ENCODE measurements around the gene BZW2. TPM values are rescaled to one million over a fixed set of nuclear protein-coding genes. Genes with fewer than 3 reads are reported as not detected.

Gene BZW2
- total and polyA plus RNA-seq, 2 of the 13 experiments (the other 11 are each of a cell fraction or from before 2014, with no cell fraction given): 21.8 to 95.2 TPM

DNA sequence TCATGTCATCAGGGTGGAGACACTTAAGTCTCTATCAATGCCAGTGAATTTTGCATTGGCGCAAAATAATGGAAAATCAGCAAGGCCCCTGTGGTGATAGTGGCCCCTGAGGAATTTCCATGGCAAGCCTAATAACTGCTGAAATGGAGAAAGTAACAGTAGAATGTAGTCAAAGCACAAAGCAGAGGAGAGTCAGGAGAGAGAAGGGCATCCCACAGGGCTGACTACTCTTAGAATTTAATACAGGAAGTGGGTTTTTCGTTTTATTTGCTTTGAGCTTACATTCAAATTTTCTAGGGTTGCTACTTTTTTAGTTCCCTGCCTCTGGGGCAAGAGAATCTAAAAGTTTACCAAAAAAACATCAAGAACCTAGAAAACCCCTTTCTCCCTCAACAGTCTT, 39.0 kb downstream of the BZW2 start:
- CTCF ChIA-PET (ENCODE audit: low intra/inter-chr PET ratio, low total read pairs): no interaction called here
- no TSS peak for BruUV-seq (replicated peaks)
- no peaks in the 10 kb centered on the region for H3K4me1 ChIP-seq (ENCODE audit: insufficient read depth, low read length)
- H3K9ac ChIP-seq (ENCODE audit: insufficient read depth, low read depth, low read length): no peak overlapping the region
- no peak overlapping the region for H2AFZ ChIP-seq (ENCODE audit: low read length)
- H3K27me3 ChIP-seq (ENCODE audit: control insufficient read depth in 1 of 2, insufficient read depth in 2 of 2, low read length in 2 of 2): no peaks in the 10 kb centered on the region
- no peaks in the 10 kb centered on the region for H3K79me2 ChIP-seq (ENCODE audit: insufficient read depth, low read length)
- WGBS (ENCODE audit: low lambda C conversion rate): 91% methylated on average over 2 of the region's 2 CpGs
- TF ChIP-seq, protein P1, sequence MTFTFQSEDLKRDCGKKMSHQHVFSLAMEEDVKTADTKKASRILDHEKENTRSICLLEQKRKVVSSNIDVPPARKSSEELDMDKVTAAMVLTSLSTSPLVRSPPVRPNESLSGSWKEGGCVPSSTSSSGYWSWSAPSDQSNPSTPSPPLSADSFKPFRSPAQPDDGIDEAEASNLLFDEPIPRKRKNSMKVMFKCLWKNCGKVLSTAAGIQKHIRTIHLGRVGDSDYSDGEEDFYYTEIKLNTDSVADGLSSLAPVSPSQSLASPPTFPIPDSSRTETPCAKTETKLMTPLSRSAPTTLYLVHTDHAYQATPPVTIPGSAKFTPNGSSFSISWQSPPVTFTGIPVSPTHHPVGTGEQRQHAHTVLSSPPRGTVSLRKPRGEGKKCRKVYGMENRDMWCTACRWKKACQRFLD (CRISPR knock-in tag; IDR thresholded peaks at IDR 0.05; ENCODE audit: borderline replicate concordance): no peak
- TF ChIP-seq, protein P2, sequence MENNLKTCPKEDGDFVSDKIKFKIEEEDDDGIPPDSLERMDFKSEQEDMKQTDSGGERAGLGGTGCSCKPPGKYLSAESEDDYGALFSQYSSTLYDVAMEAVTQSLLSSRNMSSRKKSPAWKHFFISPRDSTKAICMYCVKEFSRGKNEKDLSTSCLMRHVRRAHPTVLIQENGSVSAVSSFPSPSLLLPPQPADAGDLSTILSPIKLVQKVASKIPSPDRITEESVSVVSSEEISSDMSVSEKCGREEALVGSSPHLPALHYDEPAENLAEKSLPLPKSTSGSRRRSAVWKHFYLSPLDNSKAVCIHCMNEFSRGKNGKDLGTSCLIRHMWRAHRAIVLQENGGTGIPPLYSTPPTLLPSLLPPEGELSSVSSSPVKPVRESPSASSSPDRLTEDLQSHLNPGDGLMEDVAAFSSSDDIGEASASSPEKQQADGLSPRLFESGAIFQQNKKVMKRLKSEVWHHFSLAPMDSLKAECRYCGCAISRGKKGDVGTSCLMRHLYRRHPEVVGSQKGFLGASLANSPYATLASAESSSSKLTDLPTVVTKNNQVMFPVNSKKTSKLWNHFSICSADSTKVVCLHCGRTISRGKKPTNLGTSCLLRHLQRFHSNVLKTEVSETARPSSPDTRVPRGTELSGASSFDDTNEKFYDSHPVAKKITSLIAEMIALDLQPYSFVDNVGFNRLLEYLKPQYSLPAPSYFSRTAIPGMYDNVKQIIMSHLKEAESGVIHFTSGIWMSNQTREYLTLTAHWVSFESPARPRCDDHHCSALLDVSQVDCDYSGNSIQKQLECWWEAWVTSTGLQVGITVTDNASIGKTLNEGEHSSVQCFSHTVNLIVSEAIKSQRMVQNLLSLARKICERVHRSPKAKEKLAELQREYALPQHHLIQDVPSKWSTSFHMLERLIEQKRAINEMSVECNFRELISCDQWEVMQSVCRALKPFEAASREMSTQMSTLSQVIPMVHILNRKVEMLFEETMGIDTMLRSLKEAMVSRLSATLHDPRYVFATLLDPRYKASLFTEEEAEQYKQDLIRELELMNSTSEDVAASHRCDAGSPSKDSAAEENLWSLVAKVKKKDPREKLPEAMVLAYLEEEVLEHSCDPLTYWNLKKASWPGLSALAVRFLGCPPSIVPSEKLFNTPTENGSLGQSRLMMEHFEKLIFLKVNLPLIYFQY (CRISPR knock-in tag; IDR thresholded peaks at IDR 0.05; ENCODE audit: borderline replicate concordance): no peak
- TF ChIP-seq RBFOX2 (IDR thresholded peaks at IDR 0.05; ENCODE audit: low read depth, low read length) (no peak), GATAD1 (CRISPR knock-in tag; IDR thresholded peaks at IDR 0.05) (no peak), ZNF33B (CRISPR knock-in tag; IDR thresholded peaks at IDR 0.05) (no peak)
- in situ Hi-C loops (cut with HindIII; ENCODE audit: extremely low pct_ligation_motif_present, low pct_unique_long_range_greater_than_20kb): no loop called here
- H3K4me2 ChIP-seq (ENCODE audit: low read depth, low read length): no peak overlapping the region
- ATAC-seq (no peak), FAIRE-seq (no peak), DNase-seq (ENCODE audit: low spot score) (no peak)
- no peak overlapping the region for H3K27ac ChIP-seq (ENCODE audit: extremely low read length, insufficient read depth, low read length)
- no peak overlapping the region for H3K4me3 ChIP-seq (replicated peaks in 1 of 3; ENCODE audit: insufficient read depth in 1 of 3, low read depth in 2 of 3, low read length in 3 of 3)
- H3K9me3 ChIP-seq (ENCODE audit: low read length): no peaks in the 10 kb centered on the region
- H3K36me3 ChIP-seq (replicated peaks in 1 of 2; ENCODE audit: control insufficient read depth in 1 of 2, insufficient read depth in 2 of 2, low read length in 2 of 2): peaks cover 9 to 28% of the 10 kb centered on the region in 2 experiments
- intact Hi-C loops (cut with micrococcal nuclease; ENCODE audit: unreplicated experiment): no loop called here
- no peaks in the 10 kb centered on the region for H4K20me1 ChIP-seq (ENCODE audit: insufficient read depth, low read length)
- POLR2A ChIA-PET: no interaction called here
